ENCODE data around the gene CALB2. TPM values are rescaled to one million over a fixed set of nuclear protein-coding genes. Genes with fewer than 3 reads are reported as not detected.

The CALB2 gene
- total RNA-seq, 4 donors from 2014 or later: 2.5 TPM; not detected in 3

DNA sequence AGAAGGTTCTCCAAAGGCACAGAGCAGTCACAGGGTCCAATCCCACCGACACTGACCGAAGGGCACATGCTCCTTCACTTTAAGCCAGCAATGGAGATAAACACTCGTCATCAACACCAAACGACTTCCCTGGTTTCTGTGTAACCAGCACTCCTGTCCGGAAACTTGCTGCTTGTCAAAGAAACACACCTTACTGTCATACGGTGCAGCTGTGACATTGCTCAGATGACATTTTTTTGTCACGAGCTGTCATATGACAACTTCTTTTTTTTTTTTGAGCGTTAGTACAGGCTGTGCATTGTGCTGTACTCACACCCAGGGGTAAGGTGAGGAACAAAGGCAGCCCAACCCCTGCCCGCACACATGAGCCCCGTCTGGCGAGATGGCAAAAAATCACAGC is 44.2 kb downstream of the CALB2 start:
- H3K4me3 ChIP-seq: no peak overlapping the region
- TF ChIP-seq, protein P1, sequence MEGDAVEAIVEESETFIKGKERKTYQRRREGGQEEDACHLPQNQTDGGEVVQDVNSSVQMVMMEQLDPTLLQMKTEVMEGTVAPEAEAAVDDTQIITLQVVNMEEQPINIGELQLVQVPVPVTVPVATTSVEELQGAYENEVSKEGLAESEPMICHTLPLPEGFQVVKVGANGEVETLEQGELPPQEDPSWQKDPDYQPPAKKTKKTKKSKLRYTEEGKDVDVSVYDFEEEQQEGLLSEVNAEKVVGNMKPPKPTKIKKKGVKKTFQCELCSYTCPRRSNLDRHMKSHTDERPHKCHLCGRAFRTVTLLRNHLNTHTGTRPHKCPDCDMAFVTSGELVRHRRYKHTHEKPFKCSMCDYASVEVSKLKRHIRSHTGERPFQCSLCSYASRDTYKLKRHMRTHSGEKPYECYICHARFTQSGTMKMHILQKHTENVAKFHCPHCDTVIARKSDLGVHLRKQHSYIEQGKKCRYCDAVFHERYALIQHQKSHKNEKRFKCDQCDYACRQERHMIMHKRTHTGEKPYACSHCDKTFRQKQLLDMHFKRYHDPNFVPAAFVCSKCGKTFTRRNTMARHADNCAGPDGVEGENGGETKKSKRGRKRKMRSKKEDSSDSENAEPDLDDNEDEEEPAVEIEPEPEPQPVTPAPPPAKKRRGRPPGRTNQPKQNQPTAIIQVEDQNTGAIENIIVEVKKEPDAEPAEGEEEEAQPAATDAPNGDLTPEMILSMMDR (IDR thresholded peaks at IDR 0.05): no peak
- no peak overlapping the region for H3K27ac ChIP-seq
- H3K9me3 ChIP-seq: no peaks in the 10 kb centered on the region
- no peaks in the 10 kb centered on the region for H3K36me3 ChIP-seq
- intact Hi-C loops (cut with DNase I; ENCODE audit: low total_unique reads): no loop called here
- H3K4me1 ChIP-seq: no peaks in the 10 kb centered on the region
- no peak for DNase-seq
- no peaks in the 10 kb centered on the region for H3K27me3 ChIP-seq

DNA sequence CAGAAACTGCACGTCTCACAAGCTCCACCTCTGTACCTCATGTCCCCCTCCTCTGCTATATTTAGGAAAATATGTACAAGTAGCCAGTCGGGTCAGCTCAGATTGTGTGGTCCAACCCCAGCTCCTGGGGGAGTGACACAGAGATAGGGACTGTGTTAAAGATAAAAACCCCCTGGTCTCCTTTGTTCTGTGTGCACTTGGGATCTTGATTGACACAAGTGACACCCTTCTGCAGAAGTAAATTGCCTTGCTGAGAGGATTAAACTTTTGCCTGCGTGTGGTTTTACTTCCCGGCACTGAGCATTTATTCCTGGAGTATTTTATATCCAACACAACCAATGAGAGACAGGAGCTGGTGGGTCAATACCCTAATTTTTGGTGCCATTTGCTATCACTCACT is 45.8 kb downstream of the CALB2 start:
- DNase-seq: no peak
- no peaks in the 10 kb centered on the region for H3K9me3 ChIP-seq
- H3K4me1 ChIP-seq: no peaks in the 10 kb centered on the region
- H3K27me3 ChIP-seq: no peaks in the 10 kb centered on the region
- no peak overlapping the region for H3K27ac ChIP-seq
- H3K36me3 ChIP-seq: no peaks in the 10 kb centered on the region
- H3K4me3 ChIP-seq: no peak overlapping the region
- intact Hi-C loops (cut with DNase I; ENCODE audit: low total_unique reads): no loop called here
- no peak for TF ChIP-seq POLR2A (IDR thresholded peaks at IDR 0.05)
- TF ChIP-seq, protein P1 (IDR thresholded peaks at IDR 0.05): no peak

DNA sequence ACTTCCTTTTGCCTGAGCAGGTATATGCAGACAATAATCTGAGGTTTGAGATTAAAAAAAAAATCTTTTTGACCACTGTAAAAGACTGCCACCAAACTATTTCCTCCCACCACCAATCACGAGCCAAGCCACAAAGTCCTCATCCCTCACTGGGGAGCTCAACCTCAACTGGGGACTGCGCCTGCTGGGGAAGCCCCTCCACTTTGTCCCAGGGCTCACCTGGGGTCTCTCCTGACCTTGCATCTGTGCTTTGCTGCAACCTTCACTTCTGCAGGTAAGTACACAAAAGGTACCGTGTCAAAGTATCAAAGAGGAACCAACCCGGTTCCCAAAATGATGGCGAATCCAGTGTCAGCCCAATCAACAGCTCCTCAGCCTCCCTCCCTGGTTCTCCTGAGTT is 47.8 kb downstream of the CALB2 start:
- Histone ChIP-seq H3K4me3 (no peak overlapping the region), H3K36me3 (no peaks in the 10 kb centered on the region), H3K27me3 (no peaks in the 10 kb centered on the region), H3K27ac (no peak overlapping the region), H3K9me3 (no peaks in the 10 kb centered on the region), H3K4me1 (no peaks in the 10 kb centered on the region)
- intact Hi-C loops (cut with DNase I; ENCODE audit: low total_unique reads): no loop called here
- TF ChIP-seq, protein P1 (IDR thresholded peaks at IDR 0.05): no peak
- no peak for TF ChIP-seq POLR2A (IDR thresholded peaks at IDR 0.05)
- DNase-seq: no peak

DNA sequence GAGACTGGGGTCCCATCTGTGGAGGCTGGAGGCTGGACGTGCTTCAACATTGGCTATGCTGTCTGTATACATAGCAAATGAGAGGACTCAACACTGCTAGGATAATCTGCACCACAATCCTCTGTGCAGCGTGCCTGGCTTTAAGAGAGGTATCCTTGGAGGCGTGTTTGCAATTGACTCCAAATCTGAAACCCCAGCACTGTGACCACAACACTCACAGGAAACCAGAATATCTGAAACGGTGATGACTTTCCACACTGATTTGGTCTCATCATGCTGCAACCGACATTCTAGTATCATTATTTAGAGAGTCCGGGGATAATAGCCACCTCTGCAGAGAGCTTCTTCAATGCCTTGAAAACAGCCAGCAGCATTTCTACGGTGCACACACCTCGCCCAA is 48.2 kb downstream of the CALB2 start:
- H3K4me1 ChIP-seq: no peaks in the 10 kb centered on the region
- intact Hi-C loops (cut with DNase I; ENCODE audit: low total_unique reads): no loop called here
- no peak for TF ChIP-seq POLR2A (IDR thresholded peaks at IDR 0.05)
- TF ChIP-seq, protein P1 (IDR thresholded peaks at IDR 0.05): no peak
- H3K27ac ChIP-seq: no peak overlapping the region
- H3K27me3 ChIP-seq: no peaks in the 10 kb centered on the region
- no peak for DNase-seq
- H3K9me3 ChIP-seq: no peaks in the 10 kb centered on the region
- H3K4me3 ChIP-seq: no peak overlapping the region
- no peaks in the 10 kb centered on the region for H3K36me3 ChIP-seq

DNA sequence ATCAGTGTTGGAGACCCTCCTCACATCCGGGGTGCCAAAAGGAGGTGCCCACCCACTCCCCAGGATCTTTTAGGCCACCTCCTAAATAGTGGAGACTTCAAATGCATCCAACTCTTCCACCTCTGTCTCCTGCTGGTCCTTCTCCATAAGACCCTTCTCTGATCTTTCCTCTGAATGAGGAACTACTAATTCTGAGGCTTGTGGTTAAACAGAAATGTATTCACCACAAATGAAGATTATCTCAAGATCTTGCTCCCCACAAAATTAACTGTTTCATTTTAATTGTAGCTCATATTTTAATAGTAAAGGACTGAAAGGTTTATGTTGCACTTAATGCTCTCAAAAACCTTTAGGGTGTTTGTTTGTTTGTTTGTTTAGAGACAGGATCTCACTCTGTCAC is 49.2 kb downstream of the CALB2 start:
- H3K27me3 ChIP-seq: no peaks in the 10 kb centered on the region
- DNase-seq: no peak
- intact Hi-C loops (cut with DNase I; ENCODE audit: low total_unique reads): no loop called here
- H3K4me3 ChIP-seq: no peak overlapping the region
- H3K4me1 ChIP-seq: no peaks in the 10 kb centered on the region
- H3K9me3 ChIP-seq: no peaks in the 10 kb centered on the region
- H3K36me3 ChIP-seq: no peaks in the 10 kb centered on the region
- H3K27ac ChIP-seq: no peak overlapping the region
- TF ChIP-seq, protein P1 (IDR thresholded peaks at IDR 0.05): no peak
- TF ChIP-seq POLR2A (IDR thresholded peaks at IDR 0.05): no peak

All from uterus (tissue), 4 donors.